Small intestine (tissue), 7 donors: ENCODE data around the gene CLRN1. TPM values are rescaled to one million over a fixed set of nuclear protein-coding genes. Genes with fewer than 3 reads are reported as not detected.

Experiments used
- DNase-seq, 2 donors: peaks; one replicate each; pipeline versions ENCODE4 v3.0.0 to v3.0.0-alpha.2; 2013
- FAIRE-seq: peaks from 2 replicates; lab custom pipeline; 2012; peaks lifted over from hg19 to GRCh38; lab: Jason Lieb, UNC
- H3K27ac ChIP-seq, 3 donors: one replicate each; pipeline ENCODE4 v1.5.1; 2013; ENCODE audit warnings: low read length in 2 of 3, mild to moderate bottlenecking in 2 of 3, control low read depth in 1 of 3, inconsistent platforms in 1 of 3, low read depth in 1 of 3, moderate library complexity in 1 of 3
- H3K27me3 ChIP-seq, 3 donors: one replicate each; pipeline ENCODE4 v1.6.1; 2013; ENCODE audit warnings: low read length in 3 of 3, inconsistent platforms in 1 of 3; ENCODE audit not compliant: control insufficient read depth in 3 of 3, insufficient read depth in 3 of 3
- H3K36me3 ChIP-seq, 3 donors: one replicate each; pipeline ENCODE4 v1.6.1; 2013; ENCODE audit warnings: low read length in 3 of 3, inconsistent platforms in 1 of 3, low read depth in 1 of 3, mild to moderate bottlenecking in 1 of 3, moderate library complexity in 1 of 3; ENCODE audit not compliant: control insufficient read depth in 3 of 3, insufficient read depth in 2 of 3
- H3K4me1 ChIP-seq, 3 donors: one replicate each; pipeline ENCODE4 v1.6.1; 2013; ENCODE audit warnings: low read length in 2 of 3, inconsistent platforms in 1 of 3, low read depth in 1 of 3, mild to moderate bottlenecking in 1 of 3, moderate library complexity in 1 of 3; ENCODE audit not compliant: control insufficient read depth in 3 of 3, insufficient read depth in 2 of 3
- H3K4me3 ChIP-seq, 3 donors: one replicate each; pipeline ENCODE4 v1.5.1; 2013; ENCODE audit warnings: low read length in 3 of 3, control low read depth in 1 of 3, inconsistent platforms in 1 of 3, low read depth in 1 of 3, mild to moderate bottlenecking in 1 of 3, moderate library complexity in 1 of 3
- H3K9me3 ChIP-seq, 2 donors: one replicate each; pipeline ENCODE4 v1.6.1; 2013; ENCODE audit warnings: low read depth in 1 of 2, low read length in 1 of 2; ENCODE audit not compliant: control insufficient read depth in 2 of 2, insufficient read depth in 1 of 2
- WGBS, 3 donors: extraction: QIAGEN DNeasy Blood & Tissue Kit; methylation state at CpG; one replicate each; pipeline ENCODE4 v1.1.7; 2013; 5-methylcytosine and 5-hydroxymethylcytosine counted together
- polyA plus RNA-seq, 4 donors: library from polyadenylated mRNA; stranded (reverse) in 3 of 4; unstranded in 1 of 4; fragments of 200-250 nt in 3 of 4; fragments of 120-200 nt in 1 of 4; gene quantifications; one replicate each; pipeline versions ENCODE4 v1.2.1 to v1.2.3, GENCODE V29; 2013
- donor health status: healthy with polysubstance abuse.
- donor health status: control.
- donor health status: control.
- donor health status: Bipolar disorder and iron deficiency.
- donor health status: healthy.

The CLRN1 gene
- polyA plus RNA-seq, 4 donors = 0.06 to 4.5 (median 4.0) TPM

DNA sequence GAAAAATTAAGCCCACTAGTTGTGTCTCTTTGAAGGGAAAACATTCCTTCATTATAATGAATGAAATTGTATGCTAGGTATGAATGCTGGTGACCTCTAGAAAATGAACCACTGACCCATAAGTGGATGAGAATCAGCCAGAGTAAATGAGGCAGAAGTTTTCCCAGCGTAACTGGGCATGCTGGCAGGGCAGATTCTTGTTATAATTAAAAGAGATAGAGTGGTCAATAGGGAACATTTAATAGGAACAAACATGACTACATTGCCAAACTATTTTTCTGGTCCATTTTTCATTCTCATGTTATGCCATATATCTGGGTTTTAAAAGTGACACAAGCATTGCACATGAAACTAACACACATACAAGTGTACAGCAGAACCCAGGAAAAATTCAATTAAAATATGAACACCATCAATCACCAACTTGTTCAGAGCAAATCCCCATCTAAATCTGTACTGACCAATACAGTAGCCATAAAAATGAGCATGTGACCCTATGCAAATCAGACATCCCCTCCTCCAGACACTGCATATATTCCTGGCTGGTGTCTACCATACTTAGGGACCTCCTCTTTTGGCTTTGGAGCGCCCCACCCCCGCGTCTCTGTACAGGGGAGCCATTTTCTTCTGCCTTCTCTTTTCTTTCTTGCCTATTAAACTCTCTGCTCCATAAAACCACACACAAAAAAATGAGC lies 4.0 kb downstream of the CLRN1 start:
- no peaks in the 10 kb centered on the region for H3K9me3 ChIP-seq
- H3K4me3 ChIP-seq = no peak overlapping the region
- no peaks in the 10 kb centered on the region for H3K27me3 ChIP-seq
- WGBS, 3 donors = 87 to 97% (median 89%) methylated on average over 4 of the region's 4 CpGs
- FAIRE-seq (no peak), DNase-seq (no peak)
- H3K4me1 ChIP-seq = peaks cover 0 to 8% (median 0%) of the 10 kb centered on the region in 3 donors
- H3K36me3 ChIP-seq = no peaks in the 10 kb centered on the region
- no peak overlapping the region for H3K27ac ChIP-seq

DNA sequence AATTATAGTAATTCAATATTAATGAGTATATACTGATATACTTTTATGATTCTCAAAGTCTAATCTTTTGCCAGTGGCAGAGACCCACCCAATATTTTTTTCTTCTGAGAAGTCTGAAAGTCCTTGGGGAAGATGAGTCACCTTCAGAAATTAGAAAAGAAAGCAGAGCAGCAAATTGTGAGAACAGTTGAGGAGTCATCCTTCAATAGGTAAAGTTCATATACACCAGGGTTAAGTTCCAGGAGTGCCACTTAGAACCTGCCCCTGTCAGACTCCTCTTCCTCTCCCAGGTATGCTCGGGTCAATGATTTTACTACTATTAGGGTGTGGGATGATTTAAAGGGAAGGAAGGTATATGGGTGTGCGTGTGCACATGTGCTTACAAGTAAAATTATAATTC lies 7.1 kb downstream of the CLRN1 start:
- DNase-seq (peak in 1 of 2 donors; percentile 8), FAIRE-seq (no peak)
- no peak overlapping the region for H3K27ac ChIP-seq
- H3K4me1 ChIP-seq = no peaks in the 10 kb centered on the region
- H3K36me3 ChIP-seq = no peaks in the 10 kb centered on the region
- H3K4me3 ChIP-seq = no peak overlapping the region
- H3K9me3 ChIP-seq = no peaks in the 10 kb centered on the region
- H3K27me3 ChIP-seq = no peaks in the 10 kb centered on the region
- WGBS, 3 donors = 68 to 78% (median 78%) methylated on average over 2 of the region's 2 CpGs

DNA sequence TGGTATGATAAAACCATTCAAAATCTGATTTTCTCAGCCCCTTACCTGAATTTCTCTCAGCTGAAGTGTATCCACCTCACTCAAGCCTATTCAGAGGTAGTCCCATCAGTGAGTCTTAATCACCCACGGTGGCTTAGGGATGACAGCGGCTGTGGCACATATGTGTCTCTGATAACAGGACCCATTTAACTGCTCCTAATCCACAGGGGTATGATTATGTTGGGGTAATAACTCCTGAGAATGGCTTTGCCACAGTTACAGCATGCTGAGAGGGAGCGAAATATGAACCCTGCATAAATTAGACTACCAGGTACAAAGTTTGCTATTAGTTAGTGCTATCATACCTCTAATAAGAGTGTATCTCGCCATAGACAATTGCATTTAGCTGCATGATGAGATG lies 10.6 kb downstream of the CLRN1 start:
- 82 to 87% (median 85%) methylated on average over 4 of the region's 4 CpGs for WGBS, 3 donors
- DNase-seq (no peak), FAIRE-seq (no peak)
- H3K36me3 ChIP-seq = no peaks in the 10 kb centered on the region
- no peaks in the 10 kb centered on the region for H3K27me3 ChIP-seq
- H3K4me1 ChIP-seq = no peaks in the 10 kb centered on the region
- H3K4me3 ChIP-seq = no peak overlapping the region
- H3K9me3 ChIP-seq = no peaks in the 10 kb centered on the region
- H3K27ac ChIP-seq = no peak overlapping the region

DNA sequence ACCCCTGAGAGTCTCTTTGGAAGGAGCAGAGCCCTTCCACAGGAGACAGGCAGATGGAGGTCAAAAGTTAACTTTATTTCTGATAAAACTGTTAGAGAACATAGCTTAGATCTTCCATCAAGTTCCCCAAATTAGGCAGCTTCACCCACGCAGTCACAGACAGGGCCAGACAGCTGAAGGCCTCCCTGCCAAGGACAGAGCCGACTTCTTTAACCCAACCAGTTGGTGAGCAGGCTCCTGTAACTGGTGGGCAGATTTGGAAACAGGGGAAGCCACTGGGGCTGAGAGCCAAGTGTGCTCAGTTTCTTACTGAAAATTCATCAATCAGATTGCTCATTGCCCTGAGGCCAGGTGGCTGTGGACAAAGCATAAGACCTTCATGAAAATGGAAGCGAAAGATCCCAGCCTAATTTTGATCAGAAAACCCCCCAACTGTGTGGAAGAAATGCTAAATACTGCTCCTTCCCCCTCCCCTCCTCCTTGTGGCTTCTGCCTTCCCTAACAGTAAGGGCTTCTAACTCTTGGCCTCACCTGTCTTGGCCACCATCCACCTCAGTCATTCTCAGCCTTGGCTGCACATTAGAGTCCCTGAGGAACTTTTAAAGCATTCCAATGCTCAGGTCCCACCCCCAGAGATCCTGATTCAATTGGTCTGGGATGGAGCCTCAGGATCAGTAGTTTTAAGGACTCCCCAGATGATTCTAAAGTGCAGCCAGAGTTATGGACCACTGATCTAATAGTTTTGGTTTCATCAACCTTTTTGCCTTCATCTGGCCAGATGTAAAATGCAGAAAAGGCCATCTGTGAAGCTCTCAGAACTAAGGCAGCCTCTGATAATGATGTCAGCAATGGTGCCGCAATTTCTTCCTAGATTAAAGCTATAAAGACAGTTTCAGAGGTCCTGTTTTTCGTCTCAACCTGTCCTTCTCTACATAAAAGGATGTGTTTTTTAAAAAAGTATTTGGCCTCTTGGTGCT lies 11.5 kb downstream of the CLRN1 start:
- H3K36me3 ChIP-seq = no peaks in the 10 kb centered on the region
- no peaks in the 10 kb centered on the region for H3K9me3 ChIP-seq
- FAIRE-seq (no peak), DNase-seq (no peak)
- H3K27ac ChIP-seq = no peak overlapping the region
- no peaks in the 10 kb centered on the region for H3K4me1 ChIP-seq
- H3K4me3 ChIP-seq = no peak overlapping the region
- WGBS, 3 donors = 70 to 81% (median 73%) methylated on average over 5 of the region's 5 CpGs
- H3K27me3 ChIP-seq = no peaks in the 10 kb centered on the region

DNA sequence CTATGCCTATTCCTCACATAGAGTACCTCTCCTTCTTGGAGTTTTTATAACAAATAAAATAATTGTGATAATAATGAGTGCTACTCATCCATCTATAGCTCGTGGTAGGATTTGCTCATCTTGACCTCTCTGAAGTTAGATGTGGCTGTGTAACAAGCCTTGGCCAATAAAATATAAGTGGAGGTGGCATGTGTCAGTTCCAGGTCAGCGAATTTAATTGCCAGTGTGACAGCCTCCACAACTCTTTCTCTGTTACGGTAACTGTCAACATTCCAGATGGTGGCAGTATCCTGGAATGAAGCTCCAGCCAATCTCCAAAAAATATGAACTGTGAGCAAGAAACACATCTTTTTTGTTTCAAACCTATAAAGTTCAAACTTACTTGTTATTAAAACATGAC lies 13.8 kb downstream of the CLRN1 start:
- Histone ChIP-seq H3K4me3 (no peak overlapping the region), H3K27me3 (no peaks in the 10 kb centered on the region), H3K9me3 (no peaks in the 10 kb centered on the region), H3K36me3 (no peaks in the 10 kb centered on the region), H3K27ac (no peak overlapping the region), H3K4me1 (no peaks in the 10 kb centered on the region)
- DNase-seq = no peak
- WGBS, 3 donors = 78 to 91% (median 81%) methylated on average over 3 of the region's 3 CpGs
- FAIRE-seq = no peak

DNA sequence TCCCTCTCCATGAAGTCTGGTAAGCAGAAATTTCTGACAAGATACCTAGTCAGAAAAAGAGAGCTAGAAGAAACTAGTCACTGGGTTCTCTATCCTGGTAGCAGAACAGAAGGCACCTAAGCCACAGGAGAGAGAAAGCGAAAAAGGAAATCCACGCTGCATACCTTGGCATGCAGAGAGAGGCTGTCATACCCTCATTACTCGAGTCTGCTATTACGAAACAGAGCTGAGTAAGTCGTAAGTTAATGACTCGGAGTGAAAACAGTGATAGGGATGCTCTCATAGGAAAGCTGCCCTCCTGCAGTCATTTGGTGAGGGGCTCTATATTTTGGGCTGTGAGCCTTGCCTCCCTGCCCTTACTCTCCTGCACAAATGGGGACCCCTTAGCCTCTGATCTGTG lies 16.2 kb downstream of the CLRN1 start:
- Histone ChIP-seq H3K4me3 (no peak overlapping the region), H3K27me3 (no peaks in the 10 kb centered on the region), H3K27ac (no peak overlapping the region), H3K4me1 (no peaks in the 10 kb centered on the region), H3K36me3 (no peaks in the 10 kb centered on the region), H3K9me3 (no peaks in the 10 kb centered on the region)
- DNase-seq (peak in 1 of 2 donors; percentile 21), FAIRE-seq (no peak)
- 28 to 52% (median 32%) methylated on average over 6 of the region's 6 CpGs for WGBS, 3 donors

DNA sequence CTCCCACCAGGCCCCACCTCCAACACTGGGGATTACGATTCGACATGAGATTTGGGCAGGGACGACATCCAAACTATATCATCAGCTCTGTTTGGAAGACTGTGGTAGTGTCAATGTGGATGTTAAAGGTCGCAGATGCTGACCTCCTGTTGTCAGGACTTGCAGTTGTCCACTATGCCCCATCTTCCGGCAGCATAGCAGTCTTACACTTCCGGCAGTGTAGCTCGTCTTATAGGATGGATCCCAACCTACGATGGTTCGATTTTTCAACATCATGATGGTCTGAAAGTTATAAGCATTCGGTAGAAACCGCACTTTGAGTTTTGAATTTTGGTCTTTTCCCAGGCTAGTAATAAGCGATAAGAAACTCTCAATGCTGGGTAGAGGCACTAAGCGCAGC lies 20.6 kb downstream of the CLRN1 start:
- Histone ChIP-seq H3K4me3 (no peak overlapping the region), H3K36me3 (no peaks in the 10 kb centered on the region), H3K27me3 (no peaks in the 10 kb centered on the region), H3K27ac (no peak overlapping the region), H3K9me3 (no peaks in the 10 kb centered on the region), H3K4me1 (no peaks in the 10 kb centered on the region)
- FAIRE-seq = no peak
- DNase-seq = no peak
- 90 to 96% (median 94%) methylated on average over 13 of the region's 13 CpGs for WGBS, 3 donors

DNA sequence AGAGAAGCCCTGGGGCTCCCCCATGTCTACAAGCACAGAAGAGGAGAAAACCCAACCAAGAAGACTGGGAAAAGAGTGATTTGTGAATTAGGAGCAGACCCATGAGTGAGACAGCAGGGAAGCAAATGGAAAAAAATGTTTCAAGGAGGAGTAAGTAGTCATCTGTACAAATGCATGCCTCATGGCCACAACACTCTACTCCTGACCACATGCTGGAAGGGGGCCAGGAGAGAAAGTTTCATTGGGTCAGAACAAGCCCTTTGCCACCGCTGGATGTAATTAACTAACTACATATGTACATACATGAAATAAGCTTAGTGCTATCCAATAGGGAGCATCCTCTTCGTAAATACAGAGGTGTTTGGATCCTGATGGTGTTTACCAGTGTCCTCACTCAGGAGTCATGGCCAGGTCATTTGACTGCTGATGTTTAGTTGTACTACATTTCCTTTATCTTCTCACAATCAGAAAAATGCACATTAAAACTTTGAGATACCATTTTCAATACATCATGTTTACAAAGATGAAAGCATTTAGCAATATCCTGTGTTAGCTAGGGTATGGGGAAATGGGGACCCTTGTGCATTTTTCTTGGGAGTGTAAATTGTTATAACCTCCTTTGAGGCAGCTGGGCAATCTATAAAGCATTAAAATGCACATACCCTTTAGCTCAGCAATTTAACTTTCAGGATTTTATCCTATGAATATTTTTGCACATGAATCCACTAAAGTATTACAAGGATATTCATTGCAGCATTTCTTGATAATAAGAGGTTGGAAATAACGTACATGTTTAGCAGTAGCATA lies 27.1 kb downstream of the CLRN1 start:
- no peaks in the 10 kb centered on the region for H3K27me3 ChIP-seq
- no peak for DNase-seq
- H3K27ac ChIP-seq = no peak overlapping the region
- no peaks in the 10 kb centered on the region for H3K4me1 ChIP-seq
- no peak for FAIRE-seq
- 57 to 65% (median 64%) methylated on average over 3 of the region's 3 CpGs for WGBS, 3 donors
- peaks cover 0 to 6% of the 10 kb centered on the region in 2 donors for H3K9me3 ChIP-seq
- no peaks in the 10 kb centered on the region for H3K36me3 ChIP-seq
- H3K4me3 ChIP-seq = no peak overlapping the region
